GM21717 (cell line): ENCODE measurements around the gene CCP110.

Source experiments
- ATAC-seq: cut with Tn5 transposase; IDR thresholded peaks from one replicate; pipeline ENCODE4 v1.9.1; 2021; ENCODE audit warnings: mild to moderate bottlenecking, moderate library complexity; ENCODE audit not compliant: unreplicated experiment

CCP110 gene

DNA sequence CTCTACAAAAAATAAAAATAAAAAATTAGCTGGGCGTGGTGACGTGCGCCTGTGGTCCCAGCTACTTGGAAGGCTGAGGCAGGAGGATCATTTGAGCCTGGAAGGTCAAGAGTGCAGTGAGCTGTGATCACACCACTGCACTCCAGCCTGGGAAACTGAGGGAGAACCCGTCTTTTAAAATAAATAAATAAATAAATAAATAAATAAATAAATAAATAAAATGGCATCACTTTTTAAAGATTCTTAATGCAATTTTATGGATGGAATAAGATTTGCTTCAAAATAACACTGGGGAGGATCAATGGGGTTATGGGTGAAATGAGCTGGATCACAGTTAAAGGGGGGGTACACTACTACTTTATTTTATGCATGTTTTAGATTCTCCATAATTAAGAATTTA lies 16.8 kb upstream of the CCP110 start:
- ATAC-seq: no peak

DNA sequence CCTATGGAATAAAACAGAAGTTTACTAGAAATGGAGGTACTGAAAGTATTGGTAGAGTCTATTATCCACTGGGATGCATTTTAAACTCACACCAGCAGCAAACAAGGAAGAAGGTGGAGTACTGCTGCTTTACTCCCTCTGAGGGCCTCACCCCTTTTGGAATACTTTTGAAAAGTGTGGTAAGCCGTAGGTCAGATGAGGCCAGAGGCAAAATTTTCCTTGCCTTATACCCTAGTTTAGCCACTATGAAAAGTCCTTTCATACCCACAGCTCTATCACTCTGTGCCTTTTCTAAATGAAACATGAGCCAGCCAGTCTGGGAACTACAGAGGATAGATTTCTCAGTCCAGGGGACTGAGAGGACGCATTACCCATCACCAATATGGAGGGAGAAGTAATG lies 15.9 kb upstream of the CCP110 start:
- ATAC-seq: no peak

DNA sequence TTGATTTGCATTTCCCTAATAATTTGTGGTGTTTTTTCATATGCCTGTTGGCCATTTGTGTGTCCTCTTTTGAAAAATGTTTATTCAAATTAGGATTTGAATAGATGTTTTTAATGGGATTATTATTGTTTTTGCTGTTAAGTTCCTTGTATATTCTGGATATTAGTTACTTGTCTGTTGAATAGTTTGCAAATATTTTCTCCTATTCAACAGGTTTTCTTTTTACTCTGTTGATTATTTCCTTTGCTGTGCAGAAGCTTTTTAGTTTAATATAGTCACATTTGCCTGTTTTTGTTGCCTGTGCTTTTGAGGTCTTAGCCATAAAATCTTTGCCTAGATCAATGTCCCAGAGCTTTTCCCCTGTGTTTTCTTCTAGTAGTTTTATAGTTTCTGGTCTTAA lies 11.4 kb upstream of the CCP110 start:
- ATAC-seq: no peak

DNA sequence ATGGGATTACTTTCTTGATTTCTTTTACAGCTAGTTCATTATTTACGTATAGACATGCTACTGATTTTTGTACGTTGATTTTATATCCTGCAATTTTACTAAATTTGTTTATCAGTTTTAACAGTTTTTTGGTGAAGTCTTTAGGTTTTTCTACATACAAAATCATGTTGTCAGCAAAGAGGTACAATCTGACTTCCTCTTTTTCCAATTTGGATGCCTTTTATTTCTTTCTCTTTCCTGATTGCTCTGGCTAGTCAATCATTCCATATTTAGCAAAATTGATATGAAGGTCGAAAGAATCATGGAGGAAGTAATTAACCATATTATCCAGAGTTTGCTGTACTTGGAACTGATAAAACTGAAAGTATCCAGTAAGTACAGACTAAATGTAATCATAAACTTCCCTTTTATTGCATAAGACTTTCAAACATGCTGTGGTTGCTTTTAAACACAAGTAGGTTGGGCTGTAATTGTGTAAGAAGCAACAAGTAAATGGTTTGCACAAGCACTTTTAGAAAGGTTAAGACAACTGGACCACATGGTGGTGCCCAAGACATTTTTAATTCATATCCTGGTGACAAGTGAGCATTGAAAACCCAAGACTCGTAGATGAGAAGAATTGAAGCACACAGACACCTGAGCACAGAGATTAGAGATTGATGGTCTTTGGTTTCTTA lies 10.2 kb upstream of the CCP110 start:
- ATAC-seq: no peak

DNA sequence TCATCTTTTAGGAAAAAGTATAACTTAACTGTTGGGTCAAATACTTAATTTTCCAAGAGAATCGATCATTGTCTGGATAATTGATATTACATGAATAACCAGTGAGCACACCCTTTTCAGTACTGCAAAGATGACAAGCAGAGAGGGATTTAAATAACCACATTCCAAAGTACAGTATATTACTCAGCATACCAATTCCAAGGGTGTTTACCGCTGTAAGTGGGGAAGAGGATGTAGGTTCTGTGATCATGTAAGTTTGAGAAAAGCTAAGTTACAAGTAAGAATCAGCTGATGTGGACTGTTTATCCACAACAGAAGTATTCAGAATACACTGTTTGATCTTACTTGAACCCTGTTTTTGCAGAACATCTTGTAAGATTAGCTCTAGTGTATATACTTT lies 8.0 kb upstream of the CCP110 start:
- no peak for ATAC-seq

DNA sequence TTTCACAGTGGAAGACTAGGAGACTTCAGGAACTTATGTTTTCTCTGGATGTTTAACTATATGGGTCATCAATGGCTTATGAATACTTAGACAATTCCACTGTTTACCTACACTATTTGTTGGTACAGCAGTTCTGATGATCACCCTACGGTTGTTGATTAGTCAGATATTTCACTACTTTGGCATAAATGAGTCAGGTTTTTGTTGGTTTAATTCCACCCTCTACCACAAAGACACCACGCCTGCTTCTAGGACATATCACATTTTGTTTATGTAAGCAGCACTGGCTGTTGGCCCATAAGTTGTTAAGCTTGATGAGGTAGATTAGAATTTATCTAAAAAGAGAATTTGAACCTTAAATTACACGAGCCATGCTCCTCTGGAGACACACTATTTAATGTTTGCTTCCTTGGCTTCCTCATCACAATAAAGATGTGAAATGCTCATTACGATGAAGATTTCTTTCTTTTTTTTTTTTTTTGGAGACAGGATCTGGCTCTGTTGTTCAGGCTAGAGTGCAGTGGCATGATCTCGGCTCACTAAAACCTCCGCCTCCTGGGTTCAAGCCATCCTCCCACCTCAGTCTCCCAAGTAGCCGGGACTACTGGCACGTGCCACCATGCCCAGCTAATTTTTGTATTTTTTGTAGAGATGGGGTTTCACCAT lies 6.2 kb upstream of the CCP110 start:
- no peak for ATAC-seq

DNA sequence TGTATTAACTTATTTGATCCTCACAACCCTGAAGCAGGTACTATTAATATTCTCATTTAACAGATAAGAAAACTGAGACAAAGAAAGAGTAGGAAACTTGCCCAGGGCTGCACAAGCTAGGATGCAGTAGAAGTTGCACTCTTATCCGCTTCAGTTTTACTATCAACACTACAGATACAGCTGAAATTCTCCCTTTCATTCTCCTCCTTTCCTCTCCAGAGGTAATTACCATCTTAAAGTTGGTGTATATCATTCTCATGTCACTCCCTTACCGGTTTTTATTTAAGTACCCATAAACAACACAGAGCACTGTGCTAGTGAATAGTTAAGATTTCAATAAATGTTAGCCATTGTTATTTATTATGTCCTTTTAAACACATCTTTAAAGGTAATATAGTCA lies 5.4 kb upstream of the CCP110 start:
- ATAC-seq: no peak

DNA sequence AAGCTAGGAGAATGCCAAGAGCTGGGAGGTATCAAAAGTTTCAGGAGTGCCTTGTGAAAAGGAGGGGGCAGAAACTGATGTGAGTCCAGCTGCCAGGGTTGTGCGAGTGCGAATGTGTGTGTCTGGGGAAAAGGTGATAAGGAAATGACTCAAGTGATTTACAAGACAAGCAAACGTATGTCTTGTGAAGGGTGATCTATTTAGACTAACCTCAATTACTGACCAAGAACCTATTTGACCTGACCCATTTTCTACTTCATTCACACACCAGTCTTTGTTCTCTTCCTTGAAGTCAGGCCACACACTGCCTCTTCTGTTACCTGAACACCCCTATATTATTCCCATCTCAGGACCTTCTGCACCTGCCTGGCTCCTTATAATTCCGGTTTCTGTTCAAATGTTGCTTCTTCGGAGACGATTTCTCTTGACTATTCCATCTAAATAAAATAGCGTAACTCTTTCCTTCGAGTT lies 2.8 kb upstream of the CCP110 start:
- no peak for ATAC-seq

DNA sequence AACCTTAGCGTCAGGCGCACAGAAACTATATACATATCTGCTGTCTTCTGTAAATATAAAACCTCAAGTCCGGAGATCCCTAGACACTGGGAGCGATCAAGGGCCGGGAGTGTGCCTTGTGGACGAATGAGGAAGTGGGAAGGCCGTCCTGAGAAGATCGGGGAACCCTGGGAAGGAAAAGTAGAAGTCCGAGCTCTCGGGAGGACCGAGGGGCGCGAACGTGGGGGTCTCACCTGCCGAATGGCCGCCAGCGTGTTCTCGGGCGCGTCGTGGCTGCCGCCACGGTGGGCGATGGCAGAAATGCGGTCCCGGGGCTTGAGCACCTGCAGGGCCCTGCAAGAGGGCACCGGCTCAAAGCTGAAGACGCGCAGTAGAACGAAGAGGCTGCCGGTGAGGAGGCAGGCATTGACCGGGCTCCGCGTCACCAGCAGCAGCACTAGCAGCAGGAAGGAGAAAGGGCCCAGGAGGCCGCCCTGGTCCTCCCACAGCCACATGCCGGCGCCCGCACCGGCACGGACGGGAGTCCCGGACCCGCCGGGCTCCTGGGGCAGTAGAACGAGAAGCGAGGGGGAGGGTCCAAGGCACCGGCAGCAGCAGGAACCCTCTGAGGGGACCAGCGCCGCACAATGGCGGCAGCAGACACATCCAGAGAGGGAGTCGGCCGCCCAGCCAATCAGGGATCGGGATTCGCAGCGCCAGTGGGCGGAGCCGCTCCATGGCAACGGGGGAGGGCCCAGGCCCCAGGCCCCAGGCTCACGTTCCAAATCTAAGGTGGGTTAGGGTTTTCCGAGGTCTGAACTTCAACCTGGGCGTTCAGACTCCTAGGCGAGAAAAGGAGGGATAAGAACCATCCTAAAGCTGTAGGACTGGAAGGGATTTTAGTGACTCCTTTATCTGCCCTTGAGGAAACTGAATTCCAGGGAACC lies 2.0 kb upstream of the CCP110 start, which contains the start of gene GDE1:
GDE1 (minus strand) TSS at position 628 of the 926 bp plus-strand sequence; CDS start at position 494, 134 bp downstream.
- peak; percentile 76 for ATAC-seq

DNA sequence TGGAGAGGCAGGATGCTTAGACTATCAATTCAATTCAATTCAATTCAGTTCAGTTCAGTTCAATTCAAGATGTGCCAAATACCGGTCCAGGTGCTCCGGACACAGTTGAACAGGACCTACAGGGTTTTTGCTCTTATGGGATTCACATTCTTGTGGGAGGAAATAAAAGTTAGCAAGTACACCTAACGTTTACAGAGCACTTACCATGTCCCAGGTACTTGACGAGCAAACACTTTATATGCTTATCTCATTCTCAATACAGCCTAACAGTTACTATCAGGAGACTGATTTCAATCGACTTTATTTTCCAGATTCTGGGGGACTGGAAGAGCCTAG lies 1.4 kb upstream of the CCP110 start:
- ATAC-seq: no peak

DNA sequence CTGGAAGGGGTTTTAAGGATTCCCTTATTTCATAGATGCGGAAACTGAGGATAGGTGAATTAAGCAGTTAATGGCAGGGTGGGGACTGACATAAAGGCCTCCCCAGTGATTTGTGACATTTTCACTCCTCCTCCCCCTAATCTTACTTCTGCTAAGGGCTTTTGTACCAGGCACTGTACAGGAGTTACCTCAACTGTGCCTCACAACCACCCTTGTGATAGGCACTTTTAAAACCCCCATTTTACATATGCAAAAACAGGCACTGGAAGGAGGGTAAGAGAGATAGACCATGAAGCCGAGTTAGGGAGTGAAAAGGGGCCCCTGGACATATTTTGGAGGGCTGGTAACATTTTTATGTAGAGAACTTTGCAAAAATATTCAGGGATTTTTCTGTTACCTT lies 982 bp upstream of the CCP110 start:
- ATAC-seq: no peak

DNA sequence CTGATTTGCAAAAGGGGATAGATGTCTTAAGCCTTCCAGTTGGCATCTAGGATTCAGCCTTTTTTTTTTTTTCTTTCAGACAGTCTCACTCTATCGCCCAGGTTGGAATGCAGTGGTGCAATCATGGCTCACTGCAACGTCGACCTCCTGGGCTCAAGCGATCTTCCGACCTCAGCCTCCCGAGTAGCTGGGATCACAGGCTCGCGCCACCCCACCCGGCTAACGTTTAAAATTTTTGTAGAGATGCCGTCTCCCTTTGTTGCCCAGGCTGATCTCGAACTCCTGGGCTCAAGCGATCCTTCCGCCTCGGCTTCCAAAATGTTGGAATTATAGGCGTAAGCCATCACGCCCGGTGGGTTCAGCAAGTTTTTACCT lies 571 bp upstream of the CCP110 start:
- ATAC-seq: no peak

DNA sequence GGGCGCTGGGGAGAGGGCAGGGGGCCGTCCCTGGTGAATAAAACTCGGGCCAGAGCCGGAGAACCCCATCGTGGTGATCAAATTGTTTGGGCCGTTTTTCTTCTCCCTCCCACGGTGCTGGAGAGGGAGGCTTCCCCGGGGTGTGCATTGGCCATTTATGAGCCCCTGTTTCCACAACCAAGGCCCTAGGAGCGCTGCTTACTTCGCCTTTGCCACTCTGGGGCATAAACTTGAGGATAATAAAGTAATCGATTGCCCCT lies 544 bp downstream of the CCP110 start:
- no peak for ATAC-seq

DNA sequence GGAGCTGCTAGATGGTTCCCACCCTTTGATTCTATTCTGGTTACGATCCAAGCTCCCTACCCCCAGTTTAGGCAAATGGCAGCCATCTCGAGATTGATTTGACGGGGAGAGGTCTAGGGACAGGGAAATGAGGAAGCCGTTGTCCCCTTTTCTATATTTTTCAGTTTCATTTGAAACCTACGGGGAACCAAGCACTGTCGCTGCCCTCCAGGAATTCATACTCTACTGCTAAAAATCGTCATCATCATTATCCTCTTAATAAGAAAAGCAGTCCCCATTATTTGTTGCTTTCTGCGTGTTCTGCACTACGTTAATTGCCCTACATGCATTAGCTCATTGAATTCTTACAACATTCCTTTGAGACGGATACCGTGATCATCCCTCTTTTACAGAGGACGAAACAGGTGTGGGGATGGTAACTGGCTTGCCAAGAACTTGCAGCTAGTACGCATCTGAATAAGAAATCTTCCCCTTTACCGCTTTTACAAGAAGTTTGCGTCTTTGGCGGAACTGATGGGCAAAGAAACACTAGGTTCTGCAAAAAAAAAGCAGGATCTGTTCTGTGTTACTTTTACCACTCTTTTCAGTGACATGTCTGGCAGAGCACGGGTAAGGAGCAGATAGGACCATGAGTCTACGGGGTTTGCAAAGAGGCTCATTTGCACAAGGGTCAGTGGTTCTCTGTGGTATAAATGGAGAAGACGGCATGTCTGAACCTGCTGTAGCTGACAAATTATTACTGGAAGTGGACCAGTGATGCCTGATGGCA lies 1.1 kb downstream of the CCP110 start:
- ATAC-seq: no peak

DNA sequence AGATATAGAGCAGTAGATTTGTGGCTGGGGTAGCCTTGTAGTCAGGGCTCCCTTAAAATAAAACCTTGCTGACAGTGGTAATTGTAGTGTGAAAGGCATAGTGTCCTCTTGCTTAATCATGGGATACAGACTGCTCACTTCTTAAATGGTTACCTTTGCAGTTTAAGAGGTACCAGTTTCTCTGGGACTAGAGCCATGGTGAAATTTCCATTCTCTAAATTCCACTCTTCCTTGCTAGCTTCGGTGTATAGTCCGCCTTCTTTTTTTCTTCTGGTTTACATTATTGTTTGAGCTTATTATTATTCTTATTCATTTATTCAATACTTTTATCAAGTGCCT lies 1.6 kb downstream of the CCP110 start:
- no peak for ATAC-seq

DNA sequence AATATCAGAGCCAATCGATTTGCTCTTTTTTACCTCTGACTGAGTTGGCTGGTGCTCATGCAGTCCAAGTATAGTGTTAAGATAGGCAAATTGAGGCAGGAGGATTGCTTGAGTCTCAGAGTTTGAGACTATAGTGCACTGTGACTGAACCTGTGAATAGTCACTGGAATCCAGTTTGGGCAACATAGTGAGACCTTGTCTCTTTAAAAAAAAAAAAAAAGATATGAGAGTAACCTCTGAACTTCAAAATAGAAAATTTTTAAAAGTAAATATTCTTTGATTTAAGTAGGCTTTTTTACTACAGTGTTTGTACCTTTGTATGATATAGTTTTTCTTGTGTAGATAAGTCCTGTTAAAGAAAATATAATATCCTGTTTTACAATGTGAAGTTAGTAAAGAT lies 3.4 kb downstream of the CCP110 start:
- no peak for ATAC-seq

DNA sequence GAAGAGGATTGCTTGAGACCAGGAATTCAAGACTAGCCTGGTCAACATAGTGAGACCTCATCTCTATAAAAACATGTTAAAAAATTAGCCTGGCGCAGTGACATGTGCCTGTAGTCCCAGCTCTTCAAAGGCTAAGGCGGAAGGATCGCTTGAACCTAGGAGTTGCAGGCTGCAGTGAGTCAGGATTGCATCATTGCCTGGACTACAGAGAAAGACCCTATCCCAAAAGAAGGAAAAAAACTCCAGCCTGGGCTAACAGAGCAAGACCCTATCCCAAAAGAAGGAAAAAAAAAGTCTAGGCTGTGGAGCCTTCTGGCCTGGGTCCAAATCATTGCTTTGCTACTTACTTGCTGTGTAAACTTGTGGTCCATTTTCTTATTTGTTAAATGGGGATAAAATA lies 4.9 kb downstream of the CCP110 start:
- no peak for ATAC-seq

DNA sequence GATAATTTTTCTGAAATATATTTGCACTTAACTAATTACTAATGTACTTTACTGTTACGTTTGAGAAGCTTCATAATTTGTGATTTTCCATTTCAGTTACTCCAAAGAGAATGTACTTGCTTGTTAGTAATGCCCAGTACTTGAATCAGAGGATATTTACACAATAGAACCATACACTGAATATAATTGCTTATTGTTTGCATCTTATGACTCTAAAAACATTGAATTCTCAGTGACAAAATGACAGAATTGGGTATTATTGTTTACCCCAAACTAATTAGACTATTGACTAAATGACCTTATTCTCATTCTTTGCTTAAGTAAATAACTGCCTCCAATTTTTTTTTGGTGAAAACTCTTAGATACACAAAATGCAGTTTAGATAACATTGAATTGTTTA lies 8.9 kb downstream of the CCP110 start:
- no peak for ATAC-seq

DNA sequence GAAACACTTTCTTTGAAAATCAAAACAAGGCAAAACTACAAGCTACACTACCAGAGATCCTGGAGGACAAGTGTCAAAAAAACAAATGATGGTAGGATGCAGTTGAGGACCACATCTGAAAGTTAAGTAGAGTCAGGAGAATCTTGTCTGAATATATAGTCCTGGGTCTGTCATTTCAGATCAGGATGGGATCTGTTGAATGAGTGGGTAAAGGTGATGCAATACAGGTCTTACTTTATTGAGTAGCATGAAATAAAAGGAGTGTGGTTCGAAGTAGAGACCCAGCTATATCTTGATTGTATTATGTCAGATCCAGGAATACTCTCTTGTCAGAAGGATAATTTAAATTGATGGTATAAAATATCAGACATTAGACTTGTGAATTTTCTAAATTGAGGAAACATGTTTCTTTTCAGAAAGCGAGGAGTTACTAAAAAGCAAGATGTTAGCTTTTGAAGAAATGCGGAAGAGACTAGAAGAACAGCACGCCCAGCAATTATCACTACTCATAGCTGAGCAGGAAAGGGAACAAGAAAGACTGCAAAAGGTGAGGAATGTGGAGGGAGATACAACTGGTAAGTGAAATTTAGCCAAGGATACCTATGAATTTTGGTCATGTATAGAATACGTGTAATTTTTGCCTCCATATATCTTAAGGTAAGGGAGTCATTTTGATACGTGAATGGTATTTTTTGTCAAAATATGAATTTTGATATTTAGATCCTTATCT lies 16.7 kb downstream of the CCP110 start:
- ATAC-seq: no peak

DNA sequence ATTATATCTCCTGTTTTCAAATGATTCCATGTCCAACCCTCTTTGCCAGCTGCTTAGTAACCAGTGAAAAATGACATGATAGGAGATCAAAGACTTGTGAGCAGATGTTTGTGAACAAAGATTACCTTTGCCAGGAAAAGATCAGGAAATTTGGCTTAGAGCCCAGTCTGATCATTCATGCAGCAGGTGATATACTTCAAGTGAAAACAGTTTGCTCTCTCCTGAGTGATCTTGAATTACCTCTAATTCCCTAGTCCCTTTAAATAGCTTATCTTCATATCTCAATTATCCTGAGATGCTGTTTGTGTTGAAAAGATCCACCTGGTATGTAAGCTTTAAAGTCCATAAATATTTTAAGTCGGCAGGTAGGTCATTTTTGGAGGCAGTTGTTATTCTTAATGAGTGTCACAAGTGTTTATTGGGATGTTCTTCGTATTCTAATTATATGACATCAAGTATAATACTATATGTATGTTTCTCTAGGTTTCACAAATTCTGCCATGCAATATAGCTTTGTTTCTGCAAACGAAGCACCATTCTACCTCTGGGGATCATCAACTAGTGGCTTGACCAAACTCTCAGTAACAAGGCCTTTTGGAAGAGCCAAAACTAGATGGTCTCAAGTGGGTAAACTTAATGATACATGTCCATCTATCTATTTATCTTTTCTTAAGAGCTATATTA lies 18.5 kb downstream of the CCP110 start:
- ATAC-seq: no peak
